A549 treated with CpdA at 1 μM for 4 hours (cell line): ENCODE results near the gene CCN2. TPM values are rescaled to one million over a fixed set of nuclear protein-coding genes. Genes with fewer than 3 reads are reported as not detected.

Experiments used
- total RNA-seq: library from RNA; stranded (reverse); fragments of 200-300 nt; extraction: Qiagen RNA extraction; gene quantifications from 5 replicates; pipeline ENCODE4 v1.2.3, GENCODE V29; 2022; ENCODE audit warnings: low read depth

Gene CCN2
- 19.2 to 27.8 TPM (median 21.9 TPM) in 5 replicates for total RNA-seq

GRCh38 chr6:131950767-131951575 lies at the start of gene CCN2:
CCN2 (minus strand) TSS chr6:131951372; CDS start chr6:131951172, 200 bp downstream.

Other genes with a start within 250 kb of the CCN2 start
- not detected in 5 replicates for gene OR2A4, start 250.0 kb downstream of the CCN2 start, total RNA-seq
- not detected in 5 replicates for gene CTAGE9, start 240.4 kb downstream of the CCN2 start, total RNA-seq
- gene ENPP1, start 143.4 kb downstream of the CCN2 start, total RNA-seq = 1.0 to 2.2 TPM (median 1.6 TPM) in 5 replicates